Fibroblast of lung (primary cell): ENCODE results near the gene IL25.

Source experiments
- EZH2 ChIP-seq: IDR thresholded peaks from 2 replicates; pipeline ENCODE4 v1.5.1; 2012; ENCODE audit warnings: low read length, control low read depth, mild to moderate bottlenecking; ENCODE audit errors: missing control alignments
- TF ChIP-seq, protein P1 (sequence below), 2 donors: IDR thresholded peaks in 1 of 2; conservative IDR thresholded peaks in 1 of 2; 1 replicate in 1 of 2; 2 replicates in 1 of 2; pipeline ENCODE4 v1.5.1; 2011 to 2012; ENCODE audit warnings: low read length in 2 of 2, control low read depth in 1 of 2, inconsistent platforms in 1 of 2, low read depth in 1 of 2, mild to moderate bottlenecking in 1 of 2

DNA sequence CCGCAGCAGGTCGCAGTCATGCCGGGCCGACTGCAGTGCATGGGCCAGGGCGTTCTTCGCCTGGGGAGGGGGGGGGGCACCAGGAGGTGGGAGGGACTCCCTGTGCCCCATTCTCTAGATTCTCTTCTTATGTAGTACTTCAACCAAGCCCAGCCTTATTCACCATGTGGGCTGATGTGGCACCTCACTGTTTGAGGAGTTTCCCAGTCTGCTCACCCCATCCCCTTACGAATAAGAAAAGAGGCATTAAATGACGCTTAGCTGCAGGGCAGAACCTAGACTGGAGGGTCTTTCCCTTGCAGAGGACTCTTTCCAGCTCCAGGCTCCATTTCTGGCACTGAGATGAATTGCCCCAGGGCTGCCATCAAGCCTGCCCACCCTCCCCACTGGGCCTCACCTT, 16.4 kb downstream of the IL25 start:
- TF ChIP-seq, protein P1, sequence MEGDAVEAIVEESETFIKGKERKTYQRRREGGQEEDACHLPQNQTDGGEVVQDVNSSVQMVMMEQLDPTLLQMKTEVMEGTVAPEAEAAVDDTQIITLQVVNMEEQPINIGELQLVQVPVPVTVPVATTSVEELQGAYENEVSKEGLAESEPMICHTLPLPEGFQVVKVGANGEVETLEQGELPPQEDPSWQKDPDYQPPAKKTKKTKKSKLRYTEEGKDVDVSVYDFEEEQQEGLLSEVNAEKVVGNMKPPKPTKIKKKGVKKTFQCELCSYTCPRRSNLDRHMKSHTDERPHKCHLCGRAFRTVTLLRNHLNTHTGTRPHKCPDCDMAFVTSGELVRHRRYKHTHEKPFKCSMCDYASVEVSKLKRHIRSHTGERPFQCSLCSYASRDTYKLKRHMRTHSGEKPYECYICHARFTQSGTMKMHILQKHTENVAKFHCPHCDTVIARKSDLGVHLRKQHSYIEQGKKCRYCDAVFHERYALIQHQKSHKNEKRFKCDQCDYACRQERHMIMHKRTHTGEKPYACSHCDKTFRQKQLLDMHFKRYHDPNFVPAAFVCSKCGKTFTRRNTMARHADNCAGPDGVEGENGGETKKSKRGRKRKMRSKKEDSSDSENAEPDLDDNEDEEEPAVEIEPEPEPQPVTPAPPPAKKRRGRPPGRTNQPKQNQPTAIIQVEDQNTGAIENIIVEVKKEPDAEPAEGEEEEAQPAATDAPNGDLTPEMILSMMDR (conservative IDR thresholded peaks at IDR 0.05 in 1 of 2, IDR thresholded peaks at IDR 0.05 in 1 of 2; ENCODE audit: low read depth in 1 of 2, low read length in 2 of 2) = no peak
- no peak for TF ChIP-seq EZH2
